H9 (cell line): Measurements from ENCODE around the gene VWDE. TPM values are rescaled to one million over a fixed set of nuclear protein-coding genes. Genes with fewer than 3 reads are reported as not detected.

ENCODE experiments used
- DNase-seq: peaks from one replicate; pipeline ENCODE4 v3.0.0-alpha.2; 2017
- H2AFZ ChIP-seq: one replicate; pipeline ENCODE4 v1.6.1; 2013; ENCODE audit warnings: mild to moderate bottlenecking, low read length, control low read depth, moderate library complexity
- H2AK5ac ChIP-seq: 2 replicates; pipeline ENCODE4 v1.6.1; 2013; ENCODE audit warnings: low read length, control low read depth, mixed read lengths; ENCODE audit not compliant: insufficient read length
- H2BK120ac ChIP-seq: one replicate; pipeline ENCODE4 v1.6.1; 2013; ENCODE audit warnings: low read depth, mild to moderate bottlenecking, low read length, control low read depth, inconsistent platforms; ENCODE audit not compliant: poor library complexity, severe bottlenecking
- H2BK12ac ChIP-seq: 2 replicates; pipeline ENCODE4 v1.6.1; 2013; ENCODE audit warnings: low read length, control low read depth, mixed read lengths, low read depth; ENCODE audit not compliant: insufficient read length
- H2BK15ac ChIP-seq: 2 replicates; pipeline ENCODE4 v1.6.1; 2013; ENCODE audit warnings: low read depth, low read length, control low read depth
- H2BK20ac ChIP-seq: one replicate; pipeline ENCODE4 v1.6.1; 2013; ENCODE audit warnings: low read depth, mild to moderate bottlenecking, low read length, control low read depth, inconsistent platforms; ENCODE audit not compliant: poor library complexity, severe bottlenecking
- H2BK5ac ChIP-seq: 2 replicates; pipeline ENCODE4 v1.6.1; 2013; ENCODE audit warnings: low read length, control low read depth, mixed read lengths; ENCODE audit not compliant: insufficient read length
- H3K14ac ChIP-seq: 2 replicates; pipeline ENCODE4 v1.6.1; 2013; ENCODE audit warnings: low read length, control low read depth; ENCODE audit not compliant: insufficient read depth
- H3K18ac ChIP-seq: 2 replicates; pipeline ENCODE4 v1.6.1; 2013; ENCODE audit warnings: low read depth, mild to moderate bottlenecking, mixed read lengths, low read length, control low read depth; ENCODE audit not compliant: insufficient read length
- H3K23ac ChIP-seq: 2 replicates; pipeline ENCODE4 v1.6.1; 2013; ENCODE audit warnings: low read length, control low read depth, mixed read lengths, low read depth; ENCODE audit not compliant: insufficient read length
- H3K23me2 ChIP-seq: 2 replicates; pipeline ENCODE4 v1.6.1; 2013; ENCODE audit warnings: low read depth, mild to moderate bottlenecking, mixed read lengths, low read length, control low read depth; ENCODE audit not compliant: insufficient read length, poor library complexity, severe bottlenecking
- H3K27ac ChIP-seq: 2 replicates; pipeline ENCODE4 v1.5.1; 2013; ENCODE audit warnings: low read length, control low read depth, mixed read lengths, low read depth; ENCODE audit not compliant: insufficient read length
- H3K27me3 ChIP-seq: 2 replicates; pipeline ENCODE4 v1.6.1; 2013; ENCODE audit warnings: low read length, control low read depth, inconsistent platforms; ENCODE audit not compliant: insufficient read depth
- H3K4ac ChIP-seq: 2 replicates; pipeline ENCODE4 v1.6.1; 2013; ENCODE audit warnings: low read depth, mild to moderate bottlenecking, control low read depth, inconsistent platforms, low read length, moderate library complexity
- H3K4me1 ChIP-seq: 2 replicates; pipeline ENCODE4 v1.6.1; 2013; ENCODE audit warnings: low read length, control low read depth, inconsistent platforms; ENCODE audit not compliant: insufficient read depth
- H3K4me2 ChIP-seq: 2 replicates; pipeline ENCODE4 v1.6.1; 2013; ENCODE audit warnings: low read length, control low read depth, mixed read lengths; ENCODE audit not compliant: insufficient read length, insufficient read depth
- H3K56ac ChIP-seq: 2 replicates; pipeline ENCODE4 v1.6.1; 2013; ENCODE audit warnings: low read depth, mild to moderate bottlenecking, mixed read lengths, low read length, control low read depth; ENCODE audit not compliant: insufficient read length
- H3K79me1 ChIP-seq: 2 replicates; pipeline ENCODE4 v1.6.1; 2013; ENCODE audit warnings: low read depth, mild to moderate bottlenecking, moderate library complexity, low read length, control low read depth, inconsistent platforms; ENCODE audit not compliant: insufficient read depth, poor library complexity, severe bottlenecking
- H3K79me2 ChIP-seq: 2 replicates; pipeline ENCODE4 v1.6.1; 2013; ENCODE audit warnings: low read length, control low read depth, inconsistent platforms; ENCODE audit not compliant: insufficient read depth
- H3K9ac ChIP-seq: 2 replicates; pipeline ENCODE4 v1.6.1; 2013; ENCODE audit warnings: low read length, control low read depth, mixed read lengths; ENCODE audit not compliant: insufficient read length; ENCODE audit errors: extremely low read depth
- H3K9me3 ChIP-seq: one replicate; pipeline ENCODE4 v1.6.1; 2013; ENCODE audit warnings: low read depth, low read length, inconsistent platforms; ENCODE audit not compliant: control insufficient read depth
- H3T11ph ChIP-seq: one replicate; pipeline ENCODE4 v1.6.1; 2013; ENCODE audit warnings: mild to moderate bottlenecking, low read length, control low read depth, inconsistent platforms
- H4K20me1 ChIP-seq: one replicate; pipeline ENCODE4 v1.6.1; 2013; ENCODE audit not compliant: control insufficient read depth, insufficient read length, insufficient read depth
- H4K5ac ChIP-seq: 2 replicates; pipeline ENCODE4 v1.6.1; 2013; ENCODE audit warnings: low read depth, mild to moderate bottlenecking, mixed read lengths, low read length, control low read depth; ENCODE audit not compliant: insufficient read length
- H4K8ac ChIP-seq: replicated peaks from 2 replicates; pipeline ENCODE4 v1.6.1; 2013; ENCODE audit warnings: low read length, control low read depth, mixed read lengths, low read depth; ENCODE audit not compliant: insufficient read length
- H4K91ac ChIP-seq: 2 replicates; pipeline ENCODE4 v1.6.1; 2013; ENCODE audit warnings: low read depth, mild to moderate bottlenecking, moderate library complexity, mixed read lengths, low read length, control low read depth; ENCODE audit not compliant: insufficient read length
- H3K27ac Mint-ChIP-seq, 3 experiments: 2 replicates in 2 of 3; 3 replicates in 1 of 3; pipeline ENCODE4 v1.8.0; 2020 to 2021; ENCODE audit warnings: mixed read lengths in 3 of 3, mild to moderate bottlenecking in 1 of 3, moderate library complexity in 1 of 3
- H3K27me3 Mint-ChIP-seq: 2 replicates; pipeline ENCODE4 v1.8.0; 2021; ENCODE audit warnings: low read depth, mild to moderate bottlenecking, moderate library complexity, mixed read lengths
- H3K36me3 Mint-ChIP-seq, 3 experiments: 2 replicates in 2 of 3; 3 replicates in 1 of 3; pipeline ENCODE4 v1.8.0; 2020 to 2021; ENCODE audit warnings: low read depth in 3 of 3, mixed read lengths in 3 of 3; ENCODE audit not compliant: insufficient read depth in 1 of 3
- H3K4me1 Mint-ChIP-seq, 2 experiments: 2 replicates each; pipeline ENCODE4 v1.8.0; 2020; ENCODE audit warnings: mixed read lengths in 2 of 2
- H3K4me3 Mint-ChIP-seq, 2 experiments: 2 replicates in 1 of 2; 3 replicates in 1 of 2; pipeline ENCODE4 v1.8.0; 2020 to 2021; ENCODE audit warnings: mild to moderate bottlenecking in 2 of 2, mixed read lengths in 2 of 2, moderate library complexity in 1 of 2
- H3K9me3 Mint-ChIP-seq, 2 experiments: 2 replicates in 1 of 2; 3 replicates in 1 of 2; pipeline ENCODE4 v1.8.0; 2020; ENCODE audit warnings: mild to moderate bottlenecking in 2 of 2, mixed read lengths in 2 of 2, moderate library complexity in 1 of 2
- CTCF ChIP-seq: fragments of 200-600 bp; sonication (generic); conservative IDR thresholded peaks from 3 replicates; pipeline ENCODE4 v1.8.0; 2021; ENCODE audit warnings: antibody characterized with exemption, mild to moderate bottlenecking
- total RNA-seq: library from RNA; stranded (reverse); gene quantifications from 2 replicates; pipeline ENCODE4 v1.2.1, GENCODE V29; 2021

The VWDE gene
- total RNA-seq, 1 experiment from 2014 or later, result 18.1 TPM

GRCh38 chr7:12415072-12415471 is 11.4 kb upstream of the VWDE start:
- no peak overlapping the region for H3K14ac ChIP-seq
- Mint-ChIP-seq H3K27ac (no peak overlapping the region), H3K9me3 (peaks cover 9 to 12% of the 10 kb centered on the region in 2 experiments; a peak in 3 of 5 replicates), H3K4me1 (peaks cover 7 to 13% of the 10 kb centered on the region in 2 experiments), H3K27me3 (no peaks in the 10 kb centered on the region), H3K4me3 (no peak overlapping the region), H3K36me3 (peaks cover 0 to 16% (median 4%) of the 10 kb centered on the region in 3 experiments; a peak in 3 of 7 replicates)
- H3K4me1 ChIP-seq, result no peaks in the 10 kb centered on the region
- H3T11ph ChIP-seq, result no peak overlapping the region
- no peak overlapping the region for H3K9ac ChIP-seq
- no peak overlapping the region for H2AK5ac ChIP-seq
- no peak overlapping the region for H2BK120ac ChIP-seq
- H3K9me3 ChIP-seq, result no peaks in the 10 kb centered on the region
- no peak overlapping the region for H3K56ac ChIP-seq
- H2BK5ac ChIP-seq, result no peak overlapping the region
- H2BK20ac ChIP-seq, result no peak overlapping the region
- no peak for DNase-seq
- no peaks in the 10 kb centered on the region for H3K23me2 ChIP-seq
- H4K20me1 ChIP-seq, result no peaks in the 10 kb centered on the region
- H3K27me3 ChIP-seq, result no peaks in the 10 kb centered on the region
- H4K91ac ChIP-seq, result no peak overlapping the region
- no peak for TF ChIP-seq CTCF
- no peaks in the 10 kb centered on the region for H3K79me2 ChIP-seq
- no peak overlapping the region for H4K8ac ChIP-seq
- no peak overlapping the region for H2BK12ac ChIP-seq
- H3K23ac ChIP-seq, result no peak overlapping the region
- H4K5ac ChIP-seq, result no peak overlapping the region
- no peak overlapping the region for H3K27ac ChIP-seq
- no peaks in the 10 kb centered on the region for H3K79me1 ChIP-seq
- no peak overlapping the region for H3K18ac ChIP-seq
- no peak overlapping the region for H3K4me2 ChIP-seq
- no peak overlapping the region for H2BK15ac ChIP-seq
- H3K4ac ChIP-seq, result no peak overlapping the region
- no peak overlapping the region for H2AFZ ChIP-seq
